Motor neuron (in vitro differentiated cells): ENCODE results near the gene PLEKHH2. TPM values are rescaled to one million over a fixed set of nuclear protein-coding genes. Genes with fewer than 3 reads are reported as not detected.
"Not testable (repeated sequence)": the region's sequence is repeated elsewhere in the genome, so short reads cannot be mapped to it uniquely, and the experiment has no call there.

ENCODE experiments used
- ATAC-seq, 8 experiments: fragments of 200-7000 bp; cut with Tn5 transposase; replicated peaks in 6 of 8; 2 replicates each; pipeline ENCODE4 v1.8.0; 2021; ENCODE audit warnings: mild to moderate bottlenecking in 8 of 8, moderate library complexity in 8 of 8
- H3K27ac ChIP-seq, 2 donors: fragments of 250-450 bp; sonication (Bioruptor Pico); 2 replicates each; pipeline ENCODE4 v1.9.0; 2021; ENCODE audit warnings: antibody characterized with exemption in 2 of 2, mild to moderate bottlenecking in 2 of 2, moderate library complexity in 1 of 2
- H3K4me1 ChIP-seq, 2 donors: fragments of 250-450 bp; sonication (Bioruptor Pico); replicated peaks in 1 of 2; 2 replicates each; pipeline ENCODE4 v1.6.1; 2021; ENCODE audit warnings: antibody characterized with exemption in 2 of 2, mild to moderate bottlenecking in 2 of 2, moderate library complexity in 1 of 2
- H3K4me3 ChIP-seq, 5 donors: fragments of 250-450 bp; sonication (Bioruptor Pico); 2 replicates each; pipeline ENCODE4 v1.9.0; 2021; ENCODE audit warnings: antibody characterized with exemption in 5 of 5, mild to moderate bottlenecking in 5 of 5, moderate library complexity in 4 of 5
- WGBS, 10 experiments: fragments of 450-650 bp; shearing (Covaris generic); methylation state at CpG; one replicate each; pipeline ENCODE4 v1.0.0; 2022; 5-methylcytosine and 5-hydroxymethylcytosine counted together
- in situ Hi-C, 9 experiments: fragments of 400-800 bp; cut with MboI; loops; one replicate each; pipeline ENCODE4 v1.15.0; 2021; ENCODE audit warnings: low sequenced_read_pairs in 9 of 9, low pct_unique_long_range_greater_than_20kb in 2 of 9; ENCODE audit not compliant: unreplicated experiment in 9 of 9
- total RNA-seq, 8 experiments: library from RNA; unstranded; fragments of 300-600 nt; gene quantifications; 2 replicates each; pipeline versions ENCODE4 v1.2.3 to v1.2.4, GENCODE V29; 2022

The PLEKHH2 gene
- total RNA-seq, 8 experiments from 2014 or later = 1.0 to 57.4 (median 2.8) TPM

- ATAC-seq = peak in 2 of 8 experiments; percentile 85 to 98
- in situ Hi-C loops = no loop called here
- no peak overlapping the region for H3K27ac ChIP-seq
Measured at GRCh38 chr2:43707255-43708015, 70.4 kb downstream of the PLEKHH2 start.

GRCh38 chr2:43708178-43708577 is 71.1 kb downstream of the PLEKHH2 start:
- Histone ChIP-seq H3K27ac (no peak overlapping the region), H3K4me3 (no peak overlapping the region), H3K4me1 (no peaks in the 10 kb centered on the region)
- in situ Hi-C loops = no loop called here
- ATAC-seq = no peak
- 40 to 100% (median 91%) methylated on average over 1 to 6 of the region's 6 CpGs; no CpG with 5 or more reads in 3 of the 10 experiments for WGBS, 10 experiments

More at GRCh38 chr2:43707255-43708015, 70.4 kb downstream of the PLEKHH2 start:
- 10 to 85% (median 70%) methylated on average over 2 to 7 of the region's 7 CpGs; no CpG with 5 or more reads in 1 of the 10 experiments for WGBS, 10 experiments
- Histone ChIP-seq H3K4me3 (no peak overlapping the region), H3K4me1 (no peaks in the 10 kb centered on the region)

- no peaks in the 10 kb centered on the region for H3K4me1 ChIP-seq
- no peak overlapping the region for H3K4me3 ChIP-seq
- no peak for ATAC-seq
- in situ Hi-C loops = no loop called here
- no peak overlapping the region for H3K27ac ChIP-seq
Measured at GRCh38 chr2:43708891-43709290, 71.8 kb downstream of the PLEKHH2 start.

GRCh38 chr2:43710866-43711265 is 73.8 kb downstream of the PLEKHH2 start:
- peaks cover 0 to 3% of the 10 kb centered on the region in 2 donors for H3K4me1 ChIP-seq
- in situ Hi-C loops = no loop called here
- no peak overlapping the region for H3K4me3 ChIP-seq
- no peak for ATAC-seq
- no peak overlapping the region for H3K27ac ChIP-seq

- in situ Hi-C loops = no loop called here
- 0 to 100% (median 15%) methylated on average over 1 to 2 of the region's 2 CpGs; no CpG with 5 or more reads in 1 of the 10 experiments for WGBS, 10 experiments
- no peak overlapping the region for H3K4me3 ChIP-seq
- peaks cover 0 to 3% of the 10 kb centered on the region in 2 donors for H3K4me1 ChIP-seq
- H3K27ac ChIP-seq = no peak overlapping the region
- peak in 1 of 8 experiments; percentile 19 for ATAC-seq
Measured at GRCh38 chr2:43714164-43714563, 77.1 kb downstream of the PLEKHH2 start.

GRCh38 chr2:43715300-43716098 is 78.4 kb downstream of the PLEKHH2 start:
- H3K27ac ChIP-seq = no peak overlapping the region
- peak in 3 of 8 experiments; percentile 82 to 89 (median 85) for ATAC-seq
- H3K4me1 ChIP-seq = peaks cover 0 to 3% of the 10 kb centered on the region in 2 donors
- in situ Hi-C loops = no loop called here
- WGBS, 10 experiments = 31 to 100% (median 81%) methylated on average over 1 to 4 of the region's 4 CpGs
- no peak overlapping the region for H3K4me3 ChIP-seq

- H3K4me1 ChIP-seq = peaks cover 0 to 3% of the 10 kb centered on the region in 2 donors
- no peak overlapping the region for H3K4me3 ChIP-seq
- ATAC-seq = no peak
- no peak overlapping the region for H3K27ac ChIP-seq
- in situ Hi-C loops = no loop called here
Measured at GRCh38 chr2:43717322-43717721, 80.3 kb downstream of the PLEKHH2 start.

GRCh38 chr2:43718530-43719124 is 81.6 kb downstream of the PLEKHH2 start:
- WGBS, 10 experiments = 43 to 100% (median 81%) methylated on average over 1 to 5 of the region's 5 CpGs
- peak in 1 of 8 experiments; percentile 34 for ATAC-seq
- no peak overlapping the region for H3K4me3 ChIP-seq
- H3K27ac ChIP-seq = no peak overlapping the region
- H3K4me1 ChIP-seq = peaks cover 0 to 3% of the 10 kb centered on the region in 2 donors
- in situ Hi-C loops = no loop called here

- H3K27ac ChIP-seq = no peak overlapping the region
- in situ Hi-C loops = no loop called here
- no peaks in the 10 kb centered on the region for H3K4me1 ChIP-seq
- WGBS, 10 experiments = 20 to 100% (median 60%) methylated on average over 1 to 3 of the region's 4 CpGs; no CpG with 5 or more reads in 1 of the 10 experiments
- no peak for ATAC-seq
- no peak overlapping the region for H3K4me3 ChIP-seq
Measured at GRCh38 chr2:43724728-43725526, 87.9 kb downstream of the PLEKHH2 start.

- Histone ChIP-seq H3K4me1 (no peaks in the 10 kb centered on the region), H3K27ac (no peak overlapping the region), H3K4me3 (no peak overlapping the region)
- no peak for ATAC-seq
- in situ Hi-C loops = no loop called here
- whole genome bisulfite sequencing, 10 experiments = 90 to 100% (median 100%) methylated on average over 1 to 3 of the region's 3 CpGs
Measured at GRCh38 chr2:43725711-43726246, 88.7 kb downstream of the PLEKHH2 start.

- 59 to 100% (median 88%) methylated on average over 4 to 13 of the region's 14 CpGs; no CpG with 5 or more reads in 2 of the 10 experiments for WGBS, 10 experiments
- H3K27ac ChIP-seq, in situ Hi-C loops, H3K4me3 ChIP-seq, ATAC-seq, H3K4me1 ChIP-seq: not testable (repeated sequence)
Measured at GRCh38 chr2:43726961-43727633, 90.0 kb downstream of the PLEKHH2 start.

- in situ Hi-C loops = no loop called here
- Histone ChIP-seq H3K4me3 (no peak overlapping the region), H3K4me1 (no peaks in the 10 kb centered on the region), H3K27ac (no peak overlapping the region)
- ATAC-seq = no peak
- 79 to 100% (median 100%) methylated on average over 1 to 2 of the region's 2 CpGs; no CpG with 5 or more reads in 1 of the 10 experiments for WGBS, 10 experiments
Measured at GRCh38 chr2:43727634-43728014, 90.6 kb downstream of the PLEKHH2 start.
